ENCODE results near the gene DCAF4. TPM values are rescaled to one million over a fixed set of nuclear protein-coding genes. Genes with fewer than 3 reads are reported as not detected.

Gene DCAF4
- total RNA-seq, 6 experiments from 2014 or later, result 5.8 to 13.6 (median 10.5) TPM

GRCh38 chr14:72898448-72898847, 27.8 kb upstream of the DCAF4 start:
- 0% methylated on average over 1 of the region's 3 CpGs for WGBS (ENCODE audit: insufficient coverage, low coverage, low lambda C conversion rate, missing lambda C conversion rate)
- TF ChIP-seq CTCF (IDR thresholded peaks at IDR 0.05) (no peak), POLR2A (IDR thresholded peaks at IDR 0.05) (no peak)
- intact Hi-C loops (cut with DNase I), result no loop called here
- H3K4me1 ChIP-seq, result peaks cover 0 to 9% (median 0%) of the 10 kb centered on the region in 4 donors
- no peaks in the 10 kb centered on the region for H3K36me3 ChIP-seq
- ATAC-seq, result no peak
- no peak overlapping the region for H3K27ac ChIP-seq
- H3K4me3 ChIP-seq, result no peak overlapping the region
- no peaks in the 10 kb centered on the region for H3K27me3 ChIP-seq
- no peak for DNase-seq
- H3K9me3 ChIP-seq, result no peaks in the 10 kb centered on the region

GRCh38 chr14:72901361-72901760, 24.9 kb upstream of the DCAF4 start:
- 86% methylated on average over 3 of the region's 3 CpGs for WGBS (ENCODE audit: insufficient coverage, low coverage, low lambda C conversion rate, missing lambda C conversion rate)
- no peak overlapping the region for H3K27ac ChIP-seq
- no peaks in the 10 kb centered on the region for H3K27me3 ChIP-seq
- ATAC-seq (no peak), DNase-seq (no peak)
- TF ChIP-seq POLR2A (IDR thresholded peaks at IDR 0.05), result no peak
- no peak for TF ChIP-seq CTCF (IDR thresholded peaks at IDR 0.05)
- H3K9me3 ChIP-seq, result no peaks in the 10 kb centered on the region
- H3K4me3 ChIP-seq, result no peak overlapping the region
- H3K4me1 ChIP-seq, result peaks cover 0 to 8% (median 0%) of the 10 kb centered on the region in 4 donors
- no peaks in the 10 kb centered on the region for H3K36me3 ChIP-seq
- intact Hi-C loops (cut with DNase I), result loop anchor here in 1 of 2 donors (10.0 kb wide), 1 partner anchor 97 kb away; no protein-coding TSS in a partner anchor

- Histone ChIP-seq H3K36me3 (no peaks in the 10 kb centered on the region), H3K9me3 (no peaks in the 10 kb centered on the region), H3K27ac (no peak overlapping the region), H3K4me3 (no peak overlapping the region), H3K4me1 (peaks cover 0 to 8% (median 0%) of the 10 kb centered on the region in 4 donors), H3K27me3 (no peaks in the 10 kb centered on the region)
- DNase-seq (no peak), ATAC-seq (no peak)
- TF ChIP-seq POLR2A (IDR thresholded peaks at IDR 0.05), result no peak
- no peak for TF ChIP-seq CTCF (IDR thresholded peaks at IDR 0.05)
- WGBS (ENCODE audit: insufficient coverage, low coverage, low lambda C conversion rate, missing lambda C conversion rate), result 97% methylated on average over 4 of the region's 5 CpGs
- intact Hi-C loops (cut with DNase I), result loop anchor here in 1 of 2 donors (10.0 kb wide), 1 partner anchor 98 kb away; no protein-coding TSS in a partner anchor
Measured at GRCh38 chr14:72902801-72903530, 23.3 kb upstream of the DCAF4 start.

GRCh38 chr14:72903716-72904115, 22.5 kb upstream of the DCAF4 start:
- H3K4me1 ChIP-seq, result peaks cover 0 to 8% (median 0%) of the 10 kb centered on the region in 4 donors
- 82% methylated on average over 1 of the region's 1 CpG for WGBS (ENCODE audit: insufficient coverage, low coverage, low lambda C conversion rate, missing lambda C conversion rate)
- no peak overlapping the region for H3K27ac ChIP-seq
- intact Hi-C loops (cut with DNase I), result loop anchor here in 1 of 2 donors (10.0 kb wide), 1 partner anchor 99 kb away; no protein-coding TSS in a partner anchor
- no peaks in the 10 kb centered on the region for H3K27me3 ChIP-seq
- H3K4me3 ChIP-seq, result no peak overlapping the region
- no peaks in the 10 kb centered on the region for H3K36me3 ChIP-seq
- ATAC-seq (peak in 3 of 4 donors; percentile 36 to 55 (median 39)), DNase-seq (no peak)
- no peak for TF ChIP-seq CTCF (IDR thresholded peaks at IDR 0.05)
- TF ChIP-seq POLR2A (IDR thresholded peaks at IDR 0.05), result no peak
- H3K9me3 ChIP-seq, result no peaks in the 10 kb centered on the region
